Right kidney (tissue), 1 donor: ENCODE data around the gene C1QTNF1.
A peak's percentile ranks its signal among the peaks of the same experiment; 100 is the strongest.
"Not testable (repeated sequence)": the region's sequence is repeated elsewhere in the genome, so short reads cannot be mapped to it uniquely, and the experiment has no call there.

Experiments
- DNase-seq: peaks from one replicate; pipeline ENCODE4 v3.0.0-alpha.2; 2016

C1QTNF1 gene

DNA sequence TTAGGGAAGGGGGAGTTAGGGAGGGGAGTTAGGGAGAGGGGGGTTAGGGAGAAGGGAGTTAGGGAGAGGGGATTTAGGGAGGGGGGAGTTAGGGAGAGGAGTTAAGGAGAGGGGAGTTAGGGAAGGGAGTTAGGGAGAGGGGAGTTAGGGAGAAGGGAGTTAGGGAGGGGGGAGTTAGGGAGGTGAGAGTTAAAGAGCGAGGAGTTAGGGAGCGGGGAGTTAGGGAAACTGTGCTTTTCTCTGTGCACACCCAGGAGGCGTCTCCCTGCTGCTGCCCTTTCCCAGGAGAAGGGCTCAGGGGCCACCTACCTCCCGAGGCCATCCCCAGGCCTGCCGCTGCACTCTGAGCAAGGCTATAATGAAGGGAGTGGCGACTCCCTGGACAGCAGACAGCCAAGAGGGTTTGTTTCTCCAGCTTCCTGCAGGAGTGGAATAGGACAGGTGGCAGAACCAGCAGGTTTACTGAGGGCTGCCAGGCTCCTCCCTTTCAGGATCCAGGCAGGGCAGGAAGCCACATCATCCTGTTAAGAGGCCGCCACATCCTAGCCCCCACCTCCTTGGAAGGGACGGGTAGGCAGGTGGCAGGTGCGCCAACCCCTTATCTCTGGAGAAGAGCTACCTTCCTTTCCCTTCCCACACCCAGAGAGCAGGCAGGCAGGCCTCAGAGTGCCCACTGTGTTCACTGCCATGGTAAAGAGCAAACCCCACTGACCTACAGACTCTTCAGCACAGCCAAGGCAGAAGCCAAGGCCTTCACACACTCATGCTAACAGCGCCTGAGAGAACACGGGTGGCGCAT is 18.7 kb upstream of the C1QTNF1 start:
- no peak for DNase-seq

- DNase-seq: no peak
Measured at GRCh38 chr17:79006046-79006445, 17.9 kb upstream of the C1QTNF1 start.

- no peak for DNase-seq
Measured at GRCh38 chr17:79006794-79007503, 17.0 kb upstream of the C1QTNF1 start.

DNA sequence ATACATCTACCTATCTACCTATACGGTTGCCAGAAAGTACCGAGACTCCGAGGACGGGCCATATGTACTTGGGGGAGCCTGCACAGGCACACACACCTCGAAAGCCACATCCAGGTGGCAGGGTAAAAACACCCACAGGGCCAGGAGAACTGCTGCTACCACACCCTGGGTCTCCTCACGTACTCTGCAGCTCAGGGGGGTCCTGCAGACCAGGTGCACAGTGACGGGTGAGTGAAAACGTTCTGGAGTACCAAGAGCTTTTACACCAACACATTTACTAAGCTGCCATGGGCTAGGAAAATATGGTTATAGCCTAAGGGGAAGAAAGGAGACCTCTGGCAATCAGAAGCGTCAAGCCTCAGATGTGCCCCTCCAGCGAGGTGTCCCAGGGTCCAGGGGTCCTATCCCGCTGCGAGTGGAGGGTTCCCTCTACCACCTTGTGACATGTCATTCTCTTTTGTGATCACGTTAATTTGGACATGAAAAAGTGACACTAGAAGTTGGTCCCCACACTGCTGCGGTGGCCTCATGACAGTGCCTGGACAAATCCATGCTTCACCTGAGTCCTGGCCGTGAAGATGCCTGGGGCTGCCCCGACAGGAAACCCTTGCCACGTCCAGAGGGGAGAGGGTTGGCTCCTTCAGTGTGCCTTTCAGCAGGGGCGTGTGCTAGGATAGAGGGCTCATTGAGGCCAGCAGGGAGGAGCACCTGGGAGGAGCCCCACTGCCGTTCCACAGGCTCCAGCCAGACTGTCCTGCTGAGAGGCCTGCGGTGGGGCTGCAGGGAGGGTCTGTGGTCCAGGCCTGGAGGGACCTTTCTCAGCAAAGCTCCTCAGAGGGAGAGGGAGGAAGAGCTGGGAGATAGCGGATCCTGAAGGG is 16.2 kb upstream of the C1QTNF1 start:
- DNase-seq: no peak

- no peak for DNase-seq
Measured at GRCh38 chr17:79008666-79009387, 15.1 kb upstream of the C1QTNF1 start.

- DNase-seq: peak; percentile 89
Measured at GRCh38 chr17:79009397-79010303, 14.3 kb upstream of the C1QTNF1 start, which contains the start of gene CANT1. Gene CANT1 (minus strand): TSS chr17:79009764. CDS start chr17:78997622, 12,142 bp downstream.

DNA sequence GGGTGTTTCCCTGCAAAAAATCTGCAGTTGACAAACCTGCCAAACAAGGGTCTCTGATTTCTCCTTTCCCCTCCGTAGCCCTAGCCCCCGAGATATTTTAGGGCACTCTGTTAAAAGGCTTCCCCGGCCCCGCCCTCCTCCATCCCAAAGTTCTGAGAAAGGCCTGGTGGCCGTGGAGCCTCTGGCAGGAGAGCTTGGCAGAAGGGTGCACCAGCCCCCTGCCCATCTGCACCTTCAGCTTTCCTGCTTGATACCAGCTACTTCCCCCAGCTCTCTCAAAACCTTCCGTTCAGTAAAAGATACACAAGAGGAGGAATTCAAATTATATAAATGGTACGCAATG is 13.7 kb upstream of the C1QTNF1 start:
- DNase-seq: no peak

- DNase-seq: no peak
Measured at GRCh38 chr17:79011451-79012147, 12.4 kb upstream of the C1QTNF1 start.

DNA sequence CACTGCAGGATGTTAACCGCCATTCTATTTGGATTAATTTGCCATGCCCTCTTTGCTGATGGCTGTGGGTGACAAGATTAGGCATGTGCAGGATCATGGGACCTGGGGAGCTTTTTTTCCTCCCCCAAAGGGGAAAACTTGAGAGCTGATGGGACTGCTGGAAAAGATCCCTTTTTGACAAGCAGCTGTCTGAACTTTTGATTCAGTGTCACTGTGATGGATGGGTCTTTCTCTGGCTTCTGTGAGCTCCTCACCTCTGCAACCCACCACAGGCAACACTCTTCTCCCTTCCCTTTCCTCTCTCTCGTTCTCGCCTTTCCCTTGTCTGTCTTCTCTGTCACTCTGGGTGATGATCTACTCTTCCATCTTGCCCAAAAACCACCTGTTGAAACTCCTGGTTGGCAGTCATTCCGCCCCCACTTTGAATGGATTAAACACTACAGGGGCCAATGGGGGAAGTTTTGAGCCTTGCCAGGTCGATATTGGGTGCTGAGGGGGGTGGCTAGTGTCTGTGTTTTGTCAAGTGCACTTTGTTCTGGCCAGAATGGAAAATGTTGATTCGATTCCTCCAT is 11.3 kb upstream of the C1QTNF1 start:
- DNase-seq: no peak

GRCh38 chr17:79014158-79014758 is 9.7 kb upstream of the C1QTNF1 start:
- DNase-seq: no peak

GRCh38 chr17:79017546-79018369 is 6.2 kb upstream of the C1QTNF1 start:
- DNase-seq: no peak

DNA sequence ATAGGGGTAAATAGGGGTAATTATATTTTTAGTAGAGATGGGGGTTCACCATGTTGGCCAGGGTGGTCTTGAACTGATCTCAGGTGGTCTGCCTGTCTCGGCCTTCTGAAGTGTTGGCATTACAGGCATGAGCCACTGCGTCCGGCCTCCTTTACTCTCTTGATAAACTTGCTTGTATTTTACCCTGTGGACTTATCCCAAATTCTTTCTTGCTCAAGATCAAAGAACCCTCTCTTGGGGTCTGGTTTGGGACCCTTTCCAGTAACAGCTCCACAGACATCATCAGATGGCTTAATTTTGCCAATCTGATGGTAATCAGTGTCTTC is 5.6 kb upstream of the C1QTNF1 start:
- DNase-seq: no peak

DNA sequence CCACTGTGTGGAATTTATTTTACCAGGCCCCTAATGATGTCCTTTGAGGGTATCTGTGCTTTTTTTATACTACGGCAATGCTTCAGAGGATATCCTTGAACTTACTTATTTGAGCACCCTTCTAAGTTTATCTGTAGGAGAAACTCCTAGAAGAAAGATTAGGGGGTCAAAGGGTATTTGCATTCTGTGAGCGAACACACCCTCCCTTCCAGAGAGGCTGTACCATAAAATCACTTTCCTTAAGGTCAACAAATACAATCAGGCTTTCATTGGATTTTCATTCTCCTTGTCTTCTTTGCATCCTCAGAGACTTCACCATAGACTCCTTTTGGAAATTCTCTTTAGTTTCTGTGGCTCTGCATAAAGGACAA is 4.7 kb upstream of the C1QTNF1 start:
- DNase-seq: no peak

DNA sequence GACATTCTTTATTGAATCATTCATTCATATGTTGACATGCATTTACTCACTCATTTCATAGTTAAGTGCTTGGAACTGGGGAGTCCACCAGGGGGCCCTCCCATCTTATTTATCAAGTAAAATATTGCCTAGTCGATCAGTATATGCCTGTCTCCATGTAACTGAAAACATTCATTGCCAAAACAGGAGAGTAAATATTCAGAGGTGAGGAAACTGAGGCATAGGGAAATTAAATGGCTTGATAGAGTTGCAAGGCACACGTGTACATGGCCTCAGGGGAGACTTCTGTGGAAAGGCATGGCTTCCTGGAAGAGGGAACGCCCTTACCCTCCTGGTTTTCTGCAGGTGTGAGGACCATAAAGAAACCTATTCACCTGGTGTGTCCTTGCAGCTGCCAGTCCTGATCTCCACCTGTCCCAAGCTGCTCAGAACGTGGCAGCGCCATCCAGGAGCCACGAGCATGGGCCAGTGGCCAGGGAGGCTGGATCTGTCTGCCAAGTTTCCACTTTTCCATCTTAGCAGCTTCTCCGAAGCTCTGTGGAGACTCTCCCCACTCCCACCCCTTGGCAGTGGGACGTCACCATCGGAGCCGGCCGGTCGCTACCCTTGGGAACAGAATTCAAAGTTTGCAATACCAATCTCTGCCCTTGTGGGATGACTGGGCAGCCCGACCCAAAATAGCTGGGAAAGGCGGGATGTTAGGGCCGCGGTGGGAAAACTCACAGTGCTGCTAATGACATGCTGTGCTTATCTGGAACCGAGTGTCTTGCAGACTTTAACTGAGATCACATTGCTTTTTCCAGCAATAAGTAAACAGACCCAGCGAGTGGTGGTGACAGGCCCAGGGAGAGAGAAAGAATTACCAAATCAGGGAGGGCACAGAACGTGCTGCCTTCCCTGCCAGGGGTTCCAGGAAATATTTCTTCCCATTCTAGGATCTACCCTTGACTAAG is 4.1 kb upstream of the C1QTNF1 start:
- DNase-seq: no peak

DNA sequence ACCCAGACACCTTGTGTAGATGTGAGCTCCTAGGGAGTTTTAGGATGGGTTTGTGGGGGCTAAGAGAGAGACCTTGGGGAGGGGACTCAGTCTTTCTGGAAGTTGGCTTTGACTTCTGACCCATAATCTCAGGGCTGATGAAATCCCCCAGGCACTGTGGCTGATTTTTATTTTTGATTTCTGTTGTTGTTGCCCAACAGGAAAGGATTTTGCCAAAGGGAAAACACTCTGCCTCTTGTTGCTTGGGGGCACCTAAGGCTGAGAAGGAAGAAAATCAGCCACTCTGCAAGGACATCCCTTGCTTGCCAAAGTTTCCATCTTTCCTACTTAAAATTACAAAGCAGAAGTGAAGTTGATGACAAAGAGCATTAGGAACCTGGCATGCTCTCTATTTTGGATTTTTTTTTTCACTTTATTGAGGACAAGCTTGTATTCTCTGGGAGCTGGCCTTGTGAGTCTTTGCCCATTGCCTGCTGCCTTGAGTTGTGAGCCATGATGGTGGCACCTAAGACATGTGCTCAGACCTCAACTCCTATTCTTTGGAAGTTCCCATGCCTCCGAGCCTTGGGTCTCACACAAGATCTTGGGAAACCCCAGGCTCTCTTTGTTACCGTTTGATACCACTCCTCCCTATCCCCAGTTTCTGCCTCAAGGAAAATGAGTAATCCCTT is 3.2 kb upstream of the C1QTNF1 start:
- no peak for DNase-seq

- not testable (repeated sequence) for DNase-seq
Measured at GRCh38 chr17:79021929-79022328, 2.0 kb upstream of the C1QTNF1 start.

- DNase-seq: no peak
Measured at GRCh38 chr17:79022507-79022991, 1.4 kb upstream of the C1QTNF1 start.
